HG02884 (cell line): ENCODE results near the gene ECEL1.

ENCODE experiments used
- ATAC-seq: cut with Tn5 transposase; IDR thresholded peaks from one replicate; pipeline ENCODE4 v1.9.1; 2021; ENCODE audit warnings: mild to moderate bottlenecking, moderate library complexity; ENCODE audit not compliant: unreplicated experiment

ECEL1 gene

DNA sequence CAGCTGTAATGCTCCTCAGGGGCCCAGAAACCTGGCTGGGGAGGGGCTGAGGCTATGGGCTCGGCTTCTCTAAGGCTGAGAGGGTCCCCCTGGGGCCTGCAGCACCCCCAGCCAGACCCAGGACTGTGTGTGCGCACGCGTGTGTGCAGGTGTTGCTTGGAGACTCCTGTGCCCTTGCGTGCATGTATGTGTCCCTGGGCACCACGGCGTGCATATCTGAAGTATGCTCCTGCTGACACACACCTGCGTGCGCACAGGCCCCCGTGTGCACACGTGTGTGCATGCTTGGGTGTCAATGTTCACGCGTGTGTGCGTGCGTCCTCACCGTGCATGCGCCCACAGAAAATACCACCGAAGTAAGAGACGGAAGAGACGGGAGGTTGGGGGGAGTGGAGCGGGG, 14.9 kb upstream of the ECEL1 start:
- no peak for ATAC-seq

GRCh38 chr2:232501794-232502390, 14.3 kb upstream of the ECEL1 start:
- ATAC-seq, result no peak

DNA sequence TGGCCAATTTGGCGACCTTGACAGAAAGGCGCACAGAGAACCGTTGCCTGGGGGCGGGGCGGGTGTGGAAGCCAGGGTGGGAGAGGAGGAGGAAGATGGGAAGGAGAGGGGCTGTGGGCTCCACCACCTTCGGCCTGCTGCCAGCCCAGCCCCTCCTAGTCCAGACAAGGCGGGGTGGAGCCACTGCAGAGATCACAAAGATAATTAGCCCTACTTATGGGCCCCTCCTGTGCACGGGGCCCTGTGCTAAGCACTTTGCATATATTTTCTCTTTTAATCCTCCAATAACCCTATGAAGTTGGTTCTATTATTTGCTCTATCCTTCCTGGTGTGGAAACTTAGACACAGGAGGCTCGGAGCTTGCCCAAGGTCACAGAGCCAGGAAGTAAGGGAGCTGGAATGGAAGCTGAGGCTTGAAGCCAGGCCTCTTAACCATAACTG, 13.7 kb upstream of the ECEL1 start:
- no peak for ATAC-seq

- no peak for ATAC-seq
Observed at GRCh38 chr2:232498452-232498851, 10.8 kb upstream of the ECEL1 start.

DNA sequence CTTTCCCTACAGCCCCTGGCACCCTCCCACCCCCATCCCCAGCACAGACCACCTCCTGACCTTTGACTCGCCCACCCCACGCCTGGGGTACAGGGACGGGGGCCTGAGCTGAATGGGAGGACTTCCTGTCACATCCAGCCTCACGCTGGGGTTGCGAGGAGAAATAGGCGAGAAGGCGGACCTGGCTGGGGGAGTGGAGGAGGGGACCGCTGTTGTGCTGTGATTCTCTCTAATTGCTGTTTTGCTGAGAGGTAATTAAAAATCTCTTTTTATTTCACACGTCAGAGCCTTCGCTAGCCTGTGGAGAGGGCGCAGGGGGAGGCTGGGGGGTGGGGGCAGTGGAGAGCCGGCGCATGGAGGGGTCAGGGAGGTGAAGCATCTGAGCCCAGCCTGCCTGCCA, 9.7 kb upstream of the ECEL1 start:
- no peak for ATAC-seq

- no peak for ATAC-seq
Observed at GRCh38 chr2:232496501-232497270, 9.1 kb upstream of the ECEL1 start.

DNA sequence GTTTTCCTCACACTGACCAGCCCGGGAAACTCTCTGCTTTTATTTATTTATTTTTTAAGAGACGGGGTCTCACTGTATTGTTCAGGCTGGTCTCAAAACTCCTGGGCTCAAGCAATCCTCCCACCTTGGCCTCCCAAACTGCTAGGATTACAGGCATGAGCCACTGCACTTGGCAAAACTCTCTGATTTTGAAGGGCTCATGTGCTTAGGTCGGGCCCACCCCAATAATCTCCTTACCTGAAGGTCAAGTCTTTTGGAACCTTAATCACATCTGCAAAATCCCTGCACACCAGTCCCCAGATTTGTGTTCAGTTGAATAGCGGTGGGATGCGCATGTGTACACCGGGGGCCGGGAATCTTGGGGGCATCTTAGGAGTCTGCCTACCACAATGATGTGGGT, 7.7 kb upstream of the ECEL1 start:
- no peak for ATAC-seq

DNA sequence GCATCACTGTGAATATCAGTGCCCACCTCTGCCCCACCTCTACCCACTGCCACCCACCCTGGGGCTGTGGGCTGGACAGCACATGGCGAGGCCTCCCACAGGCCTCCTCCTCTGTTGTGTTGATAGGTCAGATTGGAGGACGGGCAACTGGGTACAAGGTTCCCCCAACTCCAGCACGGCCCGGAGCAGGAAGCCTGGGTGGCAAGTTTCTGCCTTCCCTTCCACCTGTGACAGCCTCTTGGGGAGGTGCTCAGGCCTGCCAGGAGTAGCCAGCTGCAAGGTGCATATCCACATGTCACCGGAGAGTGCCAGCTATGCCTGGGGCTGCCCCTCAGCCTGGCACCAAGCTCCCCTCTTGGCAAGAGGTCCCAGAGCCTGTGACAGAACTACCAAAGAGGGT, 6.9 kb upstream of the ECEL1 start:
- ATAC-seq, result no peak

- no peak for ATAC-seq
Observed at GRCh38 chr2:232493701-232494474, 6.3 kb upstream of the ECEL1 start.

- no peak for ATAC-seq
Observed at GRCh38 chr2:232492963-232493700, 5.5 kb upstream of the ECEL1 start.

DNA sequence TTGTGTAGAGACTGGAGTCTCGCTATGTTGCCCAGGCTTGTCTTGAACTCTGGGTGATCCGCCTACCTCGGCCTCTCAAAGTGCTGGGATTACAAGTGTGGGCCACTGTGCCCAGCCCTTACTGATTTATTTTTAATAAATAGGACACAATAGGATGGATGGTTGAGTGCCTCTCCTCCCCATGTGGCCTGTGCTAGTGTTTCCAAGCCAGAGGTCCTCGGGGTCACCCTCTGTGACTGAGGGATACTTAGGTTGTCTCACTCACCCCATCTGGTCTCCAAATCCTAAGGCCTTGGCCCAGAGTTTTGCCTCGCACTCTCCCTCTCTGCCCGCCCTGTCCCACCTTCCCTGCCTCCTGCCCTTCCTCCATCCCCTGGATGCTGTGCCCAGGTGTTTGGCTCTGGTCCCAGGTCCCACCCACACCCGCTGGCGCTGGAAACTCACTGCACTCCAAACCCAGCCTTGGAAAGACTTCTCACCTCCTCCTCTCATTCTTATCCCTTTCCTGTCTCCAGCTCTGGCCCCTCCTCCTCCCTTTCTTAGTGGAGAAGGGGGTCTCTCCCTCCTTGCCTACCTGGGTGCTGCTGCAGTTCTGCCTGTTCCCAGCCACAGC, 4.7 kb upstream of the ECEL1 start:
- ATAC-seq, result no peak

DNA sequence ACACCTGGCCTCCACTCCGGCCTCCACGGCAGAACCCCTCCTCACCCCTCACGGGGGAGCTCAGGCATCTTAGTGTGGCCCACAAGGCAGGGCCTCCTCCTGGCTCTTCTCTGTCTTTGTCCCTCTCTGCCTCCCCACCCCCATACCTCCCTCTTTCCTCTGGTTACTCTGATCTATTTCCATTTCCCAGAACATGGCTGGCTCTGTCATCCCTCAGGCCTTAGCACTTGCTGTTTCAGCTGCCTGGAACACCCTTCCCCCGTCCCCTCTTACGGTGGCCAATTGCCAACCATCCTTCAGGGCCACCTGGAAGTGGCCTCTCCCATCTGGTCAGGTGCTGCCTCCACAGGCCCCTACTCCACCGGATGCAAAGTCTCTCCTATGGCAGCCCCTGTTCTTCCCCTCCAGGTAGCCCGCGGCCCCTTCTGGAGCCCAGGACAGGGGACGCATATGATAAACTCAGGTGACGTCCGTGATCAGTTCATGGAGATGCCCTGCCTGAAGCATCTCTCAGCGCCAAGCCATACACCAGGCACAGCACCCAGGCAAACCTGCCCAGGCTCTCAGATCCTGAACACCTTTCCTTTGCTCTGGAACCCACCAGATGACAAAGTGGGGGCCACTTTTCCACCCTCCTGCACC, 3.6 kb upstream of the ECEL1 start:
- ATAC-seq, result no peak

- ATAC-seq, result no peak
Observed at GRCh38 chr2:232490221-232491138, 2.8 kb upstream of the ECEL1 start.

DNA sequence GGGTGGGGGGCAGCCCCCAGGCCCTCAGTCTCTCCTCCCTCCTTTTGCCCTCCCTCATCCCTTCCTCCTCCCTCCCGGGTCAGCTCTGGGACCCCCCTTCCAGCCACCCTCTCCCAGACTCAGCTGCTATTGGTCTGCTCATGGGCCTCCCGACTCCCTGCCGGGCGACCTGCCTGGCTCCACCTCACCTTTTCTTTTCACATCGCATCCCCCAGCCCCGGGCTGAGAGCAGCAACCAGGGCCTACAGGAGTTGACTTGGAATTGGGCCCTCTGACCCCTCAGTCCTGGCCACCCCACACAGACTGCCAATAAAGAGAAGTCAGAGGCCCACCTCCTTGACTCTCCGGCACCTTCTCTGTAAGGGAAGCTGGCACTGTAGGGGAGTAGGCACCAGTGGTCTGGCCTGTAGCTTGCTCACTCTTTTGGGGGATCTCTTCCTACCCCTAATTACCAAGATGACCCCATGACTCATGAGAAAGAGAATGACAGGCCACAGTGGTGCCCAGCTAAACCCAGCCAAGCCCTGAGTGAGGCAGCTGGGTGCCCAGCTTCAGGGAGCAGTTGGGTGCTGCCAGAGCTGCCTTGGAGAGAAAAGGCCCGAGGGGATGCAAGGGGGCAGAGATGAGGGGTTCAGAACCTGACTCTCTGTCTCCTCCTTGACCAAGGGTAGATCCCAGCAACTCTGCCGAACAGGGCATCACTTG, 2.0 kb upstream of the ECEL1 start:
- ATAC-seq, result no peak

DNA sequence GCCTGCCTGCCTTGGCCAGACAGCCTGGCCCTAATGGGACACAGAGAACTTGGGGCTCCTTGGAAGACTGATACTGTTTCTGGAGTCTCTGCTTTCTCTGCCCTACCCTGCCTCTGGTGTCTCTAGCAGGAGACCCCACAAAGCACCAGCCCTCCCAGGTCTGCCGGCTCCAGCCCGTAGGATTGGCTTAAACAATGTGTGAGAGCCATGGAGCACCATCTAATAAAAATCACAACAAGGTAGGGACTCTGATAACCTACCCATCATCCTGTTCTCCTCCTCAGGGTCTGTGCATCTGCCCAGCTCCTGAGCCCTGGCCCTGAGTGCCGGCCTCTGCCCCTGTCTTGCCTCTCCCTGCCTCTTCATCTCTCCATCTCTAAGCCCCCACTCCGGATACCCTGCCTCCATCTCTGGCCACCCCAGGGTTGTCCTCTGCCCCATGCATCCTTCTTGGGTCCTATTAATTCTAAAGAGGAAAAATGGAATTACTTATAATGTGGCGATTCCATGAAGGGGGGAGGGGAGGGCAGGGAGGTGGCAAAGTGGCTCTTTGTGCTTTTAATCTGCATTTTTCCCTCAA, 1.2 kb upstream of the ECEL1 start:
- no peak for ATAC-seq

- ATAC-seq, result no peak
Observed at GRCh38 chr2:232488097-232488711, 570 bp upstream of the ECEL1 start.

DNA sequence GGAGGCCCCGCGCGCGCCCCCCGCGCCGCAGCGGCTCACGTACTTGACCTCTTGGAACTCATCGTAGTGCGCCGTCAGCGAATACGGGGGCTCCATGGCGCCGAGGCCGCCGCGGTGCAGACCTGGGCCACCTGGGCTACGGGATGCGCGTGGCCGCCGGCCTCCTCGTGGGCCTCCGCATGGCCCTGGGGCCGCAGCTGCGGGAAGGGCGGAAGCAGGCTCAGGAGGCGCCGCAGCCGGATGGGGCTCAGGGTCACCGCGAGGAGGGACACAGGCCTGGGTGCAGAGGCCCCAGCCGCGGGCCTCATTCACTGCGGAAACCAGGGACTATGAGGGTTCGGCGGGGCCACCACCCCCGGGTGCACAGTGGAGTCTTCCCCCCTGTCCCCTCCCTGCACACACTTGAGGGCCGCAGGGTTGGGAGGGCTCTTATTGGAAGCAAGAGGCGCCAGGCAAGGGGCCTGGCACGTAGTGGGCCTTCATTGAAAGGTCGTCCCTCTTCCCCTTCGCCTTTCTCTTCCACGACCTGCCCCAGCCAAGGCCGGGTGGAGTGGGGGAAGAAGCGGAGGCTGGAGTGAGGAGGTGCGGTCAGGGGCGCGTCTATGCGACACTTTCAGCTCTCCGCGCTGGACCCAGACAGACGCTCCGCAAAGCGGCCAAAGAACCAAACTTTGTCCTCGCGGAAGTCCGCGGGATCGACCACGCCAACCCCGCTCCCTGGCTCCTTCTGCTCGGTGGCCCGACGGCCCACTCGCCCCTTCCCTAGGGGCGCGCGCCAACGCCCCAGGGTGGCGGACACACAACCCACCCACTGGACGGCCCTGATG, 863 bp downstream of the ECEL1 start:
- ATAC-seq, result no peak
